ENCODE data around the gene TMEM72.

DNA sequence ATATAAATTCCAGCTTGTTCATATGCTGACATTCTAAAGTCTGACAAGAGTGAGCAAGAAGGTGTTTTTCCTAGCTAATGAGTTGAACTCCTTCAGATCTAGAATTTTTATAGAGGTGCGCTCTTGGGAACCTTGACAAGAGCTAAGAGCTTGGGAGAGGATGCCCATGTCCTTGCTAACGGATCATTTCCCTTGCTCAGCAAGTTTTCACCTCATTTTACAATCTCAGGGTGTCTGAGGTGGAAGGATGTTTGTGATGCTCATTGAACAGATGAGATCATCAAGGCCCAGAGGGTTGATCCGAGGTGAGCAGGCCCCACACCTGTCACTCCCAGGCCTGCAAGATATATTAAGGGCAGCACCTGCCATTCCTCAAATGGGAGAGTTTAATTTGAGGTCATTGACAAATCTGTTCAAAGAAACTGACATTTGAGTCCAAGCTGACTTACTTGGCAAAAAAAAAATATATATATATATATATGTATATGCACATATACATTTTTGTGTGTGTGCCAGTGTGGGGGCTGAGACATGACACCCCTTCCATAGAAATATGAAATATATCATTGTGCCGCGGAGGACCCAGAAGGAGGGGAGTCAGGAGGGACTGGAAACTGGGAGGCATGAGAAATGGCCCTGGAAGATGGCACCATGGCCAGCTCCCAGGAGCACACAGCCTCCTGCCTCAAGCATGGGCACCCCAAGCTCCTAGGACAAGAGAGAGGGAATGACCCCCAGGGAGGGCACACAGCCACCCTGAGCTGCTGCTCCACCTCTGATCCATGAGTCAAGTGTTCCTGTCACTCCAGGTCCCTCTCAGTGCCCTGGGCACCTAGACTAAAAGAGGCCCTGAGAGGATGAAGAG, 17.3 kb upstream of the TMEM72 start:
- no peak for TF ChIP-seq CTCF (IDR thresholded peaks at IDR 0.05; ENCODE audit: poor library complexity, severe bottlenecking)
- TF ChIP-seq SMC3 (conservative IDR thresholded peaks at IDR 0.05; ENCODE audit: poor library complexity), result no peak
- no peak for TF ChIP-seq RAD21 (conservative IDR thresholded peaks at IDR 0.05)
- no peak for TF ChIP-seq MXI1 (conservative IDR thresholded peaks at IDR 0.05; ENCODE audit: poor library complexity, severe bottlenecking)
- no peak for TF ChIP-seq POLR2AphosphoS5 (IDR thresholded peaks at IDR 0.05)

Data from neural cell (in vitro differentiated cells).